Kidney epithelial cell (primary cell): ENCODE measurements around the gene TRERF1. TPM values are rescaled to one million over a fixed set of nuclear protein-coding genes. Genes with fewer than 3 reads are reported as not detected.

Source experiments
- DNase-seq: peaks from one replicate; pipeline ENCODE4 v3.0.0-alpha.2; 2010; ENCODE audit warnings: low read depth
- H3K27me3 ChIP-seq: 2 replicates; pipeline ENCODE4 v1.6.0; 2011; ENCODE audit warnings: low read length; ENCODE audit not compliant: control insufficient read depth, insufficient read depth
- H3K36me3 ChIP-seq: 2 replicates; pipeline ENCODE4 v1.5.1; 2011; ENCODE audit warnings: low read length; ENCODE audit not compliant: control insufficient read depth, insufficient read depth
- H3K4me3 ChIP-seq: 2 replicates; pipeline ENCODE4 v1.5.1; 2011; ENCODE audit warnings: low read depth, mild to moderate bottlenecking, control low read depth, low read length
- CTCF ChIP-seq: IDR thresholded peaks from 2 replicates; pipeline ENCODE4 v1.5.1; 2011; ENCODE audit warnings: mild to moderate bottlenecking, moderate library complexity, low read length, control low read depth, inconsistent platforms; ENCODE audit not compliant: insufficient read depth, poor library complexity, severe bottlenecking
- total RNA-seq: library from RNA; depleted of rRNA; stranded (reverse); fragments of >200 nt; gene quantifications from 2 replicates; pipeline ENCODE4 v1.2.3, GENCODE V29; 2015

The TRERF1 gene
- total RNA-seq, 1 donor from 2014 or later: 1.4 TPM

GRCh38 chr6:42400886-42401612 is 50.7 kb downstream of the TRERF1 start:
- DNase-seq: no peak
- no peak overlapping the region for H3K4me3 ChIP-seq
- TF ChIP-seq CTCF: no peak
- H3K27me3 ChIP-seq: no peaks in the 10 kb centered on the region
- H3K36me3 ChIP-seq: no peaks in the 10 kb centered on the region

- Histone ChIP-seq H3K27me3 (no peaks in the 10 kb centered on the region), H3K4me3 (no peak overlapping the region), H3K36me3 (no peaks in the 10 kb centered on the region)
- DNase-seq: no peak
- TF ChIP-seq CTCF: no peak
These were observed 51.5 kb downstream of the TRERF1 start for GRCh38 chr6:42400061-42400760.

- DNase-seq: no peak
- Histone ChIP-seq H3K27me3 (no peaks in the 10 kb centered on the region), H3K36me3 (no peaks in the 10 kb centered on the region), H3K4me3 (no peak overlapping the region)
- TF ChIP-seq CTCF: no peak
These were observed 55.0 kb downstream of the TRERF1 start for GRCh38 chr6:42396720-42397119.

- Histone ChIP-seq H3K36me3 (no peaks in the 10 kb centered on the region), H3K27me3 (no peaks in the 10 kb centered on the region), H3K4me3 (no peak overlapping the region)
- TF ChIP-seq CTCF: no peak
- DNase-seq: no peak
These were observed 56.7 kb downstream of the TRERF1 start for GRCh38 chr6:42394881-42395620.

- DNase-seq: no peak
- no peak for TF ChIP-seq CTCF
- H3K27me3 ChIP-seq: no peaks in the 10 kb centered on the region
- H3K4me3 ChIP-seq: no peak overlapping the region
- H3K36me3 ChIP-seq: no peaks in the 10 kb centered on the region
These were observed 57.6 kb downstream of the TRERF1 start for GRCh38 chr6:42394151-42394550.
